ENCODE results near the gene ARL16. TPM values are rescaled to one million over a fixed set of nuclear protein-coding genes. Genes with fewer than 3 reads are reported as not detected.

The ARL16 gene
- total RNA-seq, 3 donors from 2014 or later (not counting 1 experiment from before 2014, with no cell fraction given): 23.3 to 47.9 (median 39.3) TPM

DNA sequence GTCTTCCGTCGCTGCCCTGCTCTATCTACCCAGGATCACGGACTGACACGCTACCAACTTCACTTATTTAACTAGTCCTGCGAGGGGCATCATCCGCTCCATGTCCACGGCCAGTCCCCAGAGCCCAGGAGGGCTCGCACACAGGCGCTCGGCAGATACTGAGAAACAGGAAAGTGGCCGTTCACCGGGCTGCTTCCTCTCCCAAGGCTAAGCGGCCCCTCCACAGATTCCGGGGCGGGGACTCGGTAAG, 17.6 kb downstream of the ARL16 start:
- intact Hi-C loops (cut with micrococcal nuclease): loop anchor here (5.0 kb wide), 1 partner anchor 36 kb away; the partner anchor contains the start of gene MRPL12
- peak overlapping the region; percentile 83 for H3K27ac ChIP-seq (ENCODE audit: low read length)
- TF ChIP-seq, protein P1, sequence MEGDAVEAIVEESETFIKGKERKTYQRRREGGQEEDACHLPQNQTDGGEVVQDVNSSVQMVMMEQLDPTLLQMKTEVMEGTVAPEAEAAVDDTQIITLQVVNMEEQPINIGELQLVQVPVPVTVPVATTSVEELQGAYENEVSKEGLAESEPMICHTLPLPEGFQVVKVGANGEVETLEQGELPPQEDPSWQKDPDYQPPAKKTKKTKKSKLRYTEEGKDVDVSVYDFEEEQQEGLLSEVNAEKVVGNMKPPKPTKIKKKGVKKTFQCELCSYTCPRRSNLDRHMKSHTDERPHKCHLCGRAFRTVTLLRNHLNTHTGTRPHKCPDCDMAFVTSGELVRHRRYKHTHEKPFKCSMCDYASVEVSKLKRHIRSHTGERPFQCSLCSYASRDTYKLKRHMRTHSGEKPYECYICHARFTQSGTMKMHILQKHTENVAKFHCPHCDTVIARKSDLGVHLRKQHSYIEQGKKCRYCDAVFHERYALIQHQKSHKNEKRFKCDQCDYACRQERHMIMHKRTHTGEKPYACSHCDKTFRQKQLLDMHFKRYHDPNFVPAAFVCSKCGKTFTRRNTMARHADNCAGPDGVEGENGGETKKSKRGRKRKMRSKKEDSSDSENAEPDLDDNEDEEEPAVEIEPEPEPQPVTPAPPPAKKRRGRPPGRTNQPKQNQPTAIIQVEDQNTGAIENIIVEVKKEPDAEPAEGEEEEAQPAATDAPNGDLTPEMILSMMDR (IDR thresholded peaks at IDR 0.05): no peak
- WGBS (ENCODE audit: insufficient coverage): under 1% methylated on average over 16 of the region's 16 CpGs
- H3K4me1 Mint-ChIP-seq: peaks cover 15 to 23% of the 10 kb centered on the region in 2 donors
- no peaks in the 10 kb centered on the region for H3K9me3 Mint-ChIP-seq
- H3K4me3 ChIP-seq (ENCODE audit: low read length): peak overlapping the region; percentile 89
- no peaks in the 10 kb centered on the region for H3K9me3 ChIP-seq (ENCODE audit: control insufficient read depth, insufficient read depth, low read length)
- H3K4me3 Mint-ChIP-seq: peak overlapping the region; percentile 94
- no peaks in the 10 kb centered on the region for H3K36me3 Mint-ChIP-seq
- DNase-seq (peak in 1 of 2 donors; percentile 58), ATAC-seq (peak; percentile 22 to 47 (median 27))
- no peaks in the 10 kb centered on the region for H3K27me3 Mint-ChIP-seq (ENCODE audit: low read depth in 2 of 2)
- peaks cover 41% of the 10 kb centered on the region for H3K4me1 ChIP-seq (ENCODE audit: control insufficient read depth, insufficient read depth, low read length)
- H3K36me3 ChIP-seq (ENCODE audit: control insufficient read depth, insufficient read depth, low read length): peaks cover 15% of the 10 kb centered on the region
- peak overlapping the region; percentile 89 to 94 for H3K27ac Mint-ChIP-seq
- H3K27me3 ChIP-seq (ENCODE audit: control insufficient read depth, insufficient read depth, low read length): no peaks in the 10 kb centered on the region

DNA sequence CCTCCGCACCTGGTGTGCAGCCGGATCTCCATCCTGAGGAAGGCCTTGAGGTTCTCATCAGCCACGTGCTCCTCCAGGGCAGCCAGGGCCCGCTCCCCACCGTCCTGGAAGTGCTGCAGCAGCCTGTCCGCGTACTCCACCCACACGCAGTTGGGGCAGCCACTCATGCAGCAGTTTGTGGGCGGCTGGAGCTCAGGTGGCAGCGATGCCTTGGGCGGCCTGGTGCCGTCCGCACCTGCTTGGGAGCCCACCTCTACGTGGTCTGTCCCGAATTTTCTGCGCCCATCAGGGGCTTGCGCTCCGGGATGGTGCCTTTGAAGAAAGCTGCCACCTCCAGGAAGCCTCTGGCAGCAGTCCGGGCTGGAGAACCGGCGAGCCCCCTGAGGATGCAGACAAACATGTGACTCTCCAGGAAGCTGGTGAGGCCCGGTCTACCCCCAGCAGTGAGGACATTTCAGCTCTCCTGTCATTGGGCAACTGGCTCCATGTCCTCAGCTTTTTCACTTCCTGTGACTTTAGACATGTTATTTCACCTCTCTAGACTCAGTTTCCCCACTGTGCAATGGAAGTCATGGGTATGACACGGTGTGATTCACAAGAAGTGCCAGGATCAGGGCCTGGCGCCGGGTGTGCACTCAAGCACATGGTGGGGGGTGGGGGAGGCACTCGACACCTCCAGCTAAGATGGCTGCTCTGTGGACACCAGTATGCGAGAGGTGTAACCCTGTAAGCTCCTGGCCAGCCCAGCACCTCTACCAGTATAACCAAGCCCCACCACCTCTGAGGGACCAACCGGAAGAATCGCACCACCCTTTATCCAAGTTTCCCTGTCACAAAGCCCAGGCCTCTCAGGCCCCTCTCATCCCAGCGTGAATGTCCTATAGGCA, 18.1 kb downstream of the ARL16 start:
- peak overlapping the region; percentile 89 for H3K4me3 ChIP-seq (ENCODE audit: low read length)
- Mint-ChIP-seq H3K27ac (peak overlapping the region; percentile 89 to 94), H3K4me1 (peaks cover 15 to 23% of the 10 kb centered on the region in 2 donors), H3K27me3 (ENCODE audit: low read depth in 2 of 2) (no peaks in the 10 kb centered on the region), H3K36me3 (no peaks in the 10 kb centered on the region), H3K9me3 (no peaks in the 10 kb centered on the region), H3K4me3 (peak overlapping the region; percentile 94)
- 53% methylated on average over 29 of the region's 30 CpGs for WGBS (ENCODE audit: insufficient coverage)
- ATAC-seq (peak; percentile 23 to 35 (median 33)), DNase-seq (peak; percentile 33 to 64)
- H3K9me3 ChIP-seq (ENCODE audit: control insufficient read depth, insufficient read depth, low read length): no peaks in the 10 kb centered on the region
- peaks cover 41% of the 10 kb centered on the region for H3K4me1 ChIP-seq (ENCODE audit: control insufficient read depth, insufficient read depth, low read length)
- H3K36me3 ChIP-seq (ENCODE audit: control insufficient read depth, insufficient read depth, low read length): peaks cover 11% of the 10 kb centered on the region
- H3K27ac ChIP-seq (ENCODE audit: low read length): peak overlapping the region; percentile 83
- intact Hi-C loops (cut with micrococcal nuclease): loop anchor here (5.0 kb wide), 1 partner anchor 37 kb away; the partner anchor contains the start of gene MRPL12
- H3K27me3 ChIP-seq (ENCODE audit: control insufficient read depth, insufficient read depth, low read length): no peaks in the 10 kb centered on the region
- TF ChIP-seq, protein P1 (IDR thresholded peaks at IDR 0.05): no peak

GRCh38 chr17:81664051-81664470, 19.5 kb downstream of the ARL16 start:
- ATAC-seq (no peak), DNase-seq (no peak)
- Histone ChIP-seq H3K4me1 (ENCODE audit: control insufficient read depth, insufficient read depth, low read length) (peaks cover 41% of the 10 kb centered on the region), H3K9me3 (ENCODE audit: control insufficient read depth, insufficient read depth, low read length) (no peaks in the 10 kb centered on the region), H3K27me3 (ENCODE audit: control insufficient read depth, insufficient read depth, low read length) (no peaks in the 10 kb centered on the region), H3K4me3 (ENCODE audit: low read length) (no peak overlapping the region), H3K27ac (ENCODE audit: low read length) (no peak overlapping the region), H3K36me3 (ENCODE audit: control insufficient read depth, insufficient read depth, low read length) (peaks cover 2% of the 10 kb centered on the region)
- intact Hi-C loops (cut with micrococcal nuclease): no loop called here
- no peaks in the 10 kb centered on the region for H3K27me3 Mint-ChIP-seq (ENCODE audit: low read depth in 2 of 2)
- H3K4me1 Mint-ChIP-seq: peaks cover 15 to 23% of the 10 kb centered on the region in 2 donors
- TF ChIP-seq, protein P1 (IDR thresholded peaks at IDR 0.05): no peak
- H3K9me3 Mint-ChIP-seq: no peaks in the 10 kb centered on the region
- no peak overlapping the region for H3K27ac Mint-ChIP-seq
- 80% methylated on average over 7 of the region's 7 CpGs for WGBS (ENCODE audit: insufficient coverage)
- H3K36me3 Mint-ChIP-seq: no peaks in the 10 kb centered on the region
- H3K4me3 Mint-ChIP-seq: no peak overlapping the region
